GM18511 (cell line): Measurements from ENCODE around the gene S100A7A.
"Not testable (repeated sequence)": the region's sequence is repeated elsewhere in the genome, so short reads cannot be mapped to it uniquely, and the experiment has no call there.

Experiments used
- ATAC-seq: cut with Tn5 transposase; IDR thresholded peaks from one replicate; pipeline ENCODE4 v1.9.1; 2021; ENCODE audit warnings: mild to moderate bottlenecking, moderate library complexity; ENCODE audit not compliant: unreplicated experiment

The S100A7A gene

GRCh38 chr1:153395136-153395685, 21.1 kb upstream of the S100A7A start:
- ATAC-seq: no peak

- ATAC-seq: no peak
Observed at GRCh38 chr1:153395776-153396175, 20.5 kb upstream of the S100A7A start.

- ATAC-seq: no peak
Observed at GRCh38 chr1:153396461-153396860, 19.9 kb upstream of the S100A7A start.

- no peak for ATAC-seq
Observed at GRCh38 chr1:153397051-153397923, 19.0 kb upstream of the S100A7A start.

- ATAC-seq: no peak
Observed at GRCh38 chr1:153397924-153398651, 18.2 kb upstream of the S100A7A start.

- no peak for ATAC-seq
Observed at GRCh38 chr1:153399401-153400055, 16.8 kb upstream of the S100A7A start.

- ATAC-seq: no peak
Observed at GRCh38 chr1:153400244-153400643, 16.1 kb upstream of the S100A7A start.

- ATAC-seq: no peak
Observed at GRCh38 chr1:153401461-153401860, 14.9 kb upstream of the S100A7A start.

GRCh38 chr1:153402226-153402625, 14.1 kb upstream of the S100A7A start:
- ATAC-seq: no peak

- ATAC-seq: no peak
Observed at GRCh38 chr1:153403421-153404085, 12.8 kb upstream of the S100A7A start.

GRCh38 chr1:153404086-153404635, 12.2 kb upstream of the S100A7A start:
- ATAC-seq: no peak

- ATAC-seq: no peak
Observed at GRCh38 chr1:153404768-153405167, 11.6 kb upstream of the S100A7A start.

- ATAC-seq: not testable (repeated sequence)
Observed at GRCh38 chr1:153405825-153406599, 10.3 kb upstream of the S100A7A start.

- ATAC-seq: not testable (repeated sequence)
Observed at GRCh38 chr1:153407274-153407673, 9.0 kb upstream of the S100A7A start.

- not testable (repeated sequence) for ATAC-seq
Observed at GRCh38 chr1:153413961-153414360, 2.4 kb upstream of the S100A7A start.

- no peak for ATAC-seq
Observed at GRCh38 chr1:153417136-153417888, 992 bp downstream of the S100A7A start.

GRCh38 chr1:153418758-153419435, 2.6 kb downstream of the S100A7A start:
- not testable (repeated sequence) for ATAC-seq

- ATAC-seq: not testable (repeated sequence)
Observed at GRCh38 chr1:153419436-153419793, 3.1 kb downstream of the S100A7A start.
